OCI-LY3 (cell line): ENCODE measurements around the gene LYPD6B.

Experiments used
- H2AFZ ChIP-seq: fragments of 200-600, 300-600 bp; shearing (Covaris generic); 2 replicates; pipeline ENCODE4 v1.6.0; 2014; ENCODE audit warnings: antibody characterized with exemption, low read depth, low read length
- H3K27ac ChIP-seq: fragments of 200-600, 300-600 bp; sonication (generic); 2 replicates; pipeline ENCODE4 v1.5.1; 2014; ENCODE audit warnings: mild to moderate bottlenecking, low read length, moderate library complexity, mixed read lengths
- H3K27me3 ChIP-seq: fragments of 200-600, 300-600 bp; sonication (generic); 2 replicates; pipeline ENCODE4 v1.6.1; 2014; ENCODE audit warnings: low read depth, low read length, mixed read lengths
- H3K36me3 ChIP-seq: fragments of 200-600, 300-600 bp; sonication (generic); replicated peaks from 2 replicates; pipeline ENCODE3; 2014; ENCODE audit warnings: low read depth, low read length, mixed read lengths
- H3K4me1 ChIP-seq: fragments of 300-600, 200-600 bp; sonication (generic); 2 replicates; pipeline ENCODE4 v1.6.1; 2014; ENCODE audit warnings: low read length, mixed read lengths
- H3K4me2 ChIP-seq: fragments of 200-600, 300-600 bp; sonication (generic); 2 replicates; pipeline ENCODE4 v1.6.1; 2014; ENCODE audit warnings: low read length, mixed read lengths
- H3K4me3 ChIP-seq: fragments of 300-600, 200-600 bp; sonication (generic); 2 replicates; pipeline ENCODE4 v1.5.1; 2014; ENCODE audit warnings: antibody characterized with exemption, mild to moderate bottlenecking, low read length, moderate library complexity
- H3K79me2 ChIP-seq: fragments of 300-600, 200-600 bp; shearing (Covaris generic); 2 replicates; pipeline ENCODE4 v1.6.1; 2014; ENCODE audit warnings: mild to moderate bottlenecking, low read length, mixed read lengths
- H3K9ac ChIP-seq: fragments of 300-600, 200-600 bp; shearing (Covaris generic); 2 replicates; pipeline ENCODE4 v1.6.0; 2014; ENCODE audit warnings: mild to moderate bottlenecking, low read length, moderate library complexity
- H3K9me3 ChIP-seq: fragments of 200-600, 300-600 bp; shearing (Covaris generic); 2 replicates; pipeline ENCODE4 v1.6.1; 2014; ENCODE audit warnings: low read length, mixed read lengths; ENCODE audit not compliant: insufficient read depth
- H4K20me1 ChIP-seq: fragments of 200-600, 300-600 bp; sonication (generic); 2 replicates; pipeline ENCODE4 v1.6.1; 2016; ENCODE audit warnings: low read length, mixed read lengths; ENCODE audit not compliant: insufficient read depth
- EZH2phosphoT487 ChIP-seq: fragments of 200-600 bp; shearing (Covaris generic); IDR thresholded peaks from 2 replicates; pipeline ENCODE4 v1.6.1; 2018; ENCODE audit warnings: antibody characterized with exemption, mixed run types, low read depth
- TF ChIP-seq, protein P1 (sequence below): fragments of 200-600, 300-600 bp; sonication (generic); IDR thresholded peaks from 2 replicates; pipeline ENCODE4 v1.5.1; 2014; ENCODE audit warnings: antibody characterized with exemption, low read length, low read depth

The LYPD6B gene

DNA sequence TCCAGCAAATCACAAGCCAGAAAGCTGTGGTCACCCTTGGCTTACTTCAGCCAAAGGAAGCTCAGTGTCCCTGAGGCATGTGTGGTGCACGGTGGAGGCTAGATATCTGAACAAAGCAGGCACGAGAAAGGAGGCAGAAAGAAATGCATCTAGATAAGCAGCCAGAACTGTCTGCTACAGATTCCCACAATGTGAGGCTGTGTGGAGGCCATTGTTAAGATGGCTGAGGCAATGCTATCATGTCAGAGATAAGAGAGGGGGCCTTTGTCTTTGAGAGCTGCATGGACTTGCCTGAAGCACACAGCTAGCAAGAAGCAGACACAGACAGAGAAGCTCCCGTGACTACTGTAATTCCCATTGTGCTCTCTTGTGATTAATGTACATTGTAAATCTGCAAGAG, 181.4 kb downstream of the LYPD6B start:
- Histone ChIP-seq H3K27me3 (peaks cover 8% of the 10 kb centered on the region; the same call in 1 of the 2 replicates), H3K4me2 (no peak overlapping the region), H3K9me3 (no peaks in the 10 kb centered on the region), H3K9ac (no peak overlapping the region), H3K36me3 (no peaks in the 10 kb centered on the region), H3K79me2 (no peaks in the 10 kb centered on the region), H2AFZ (no peak overlapping the region), H3K27ac (no peak overlapping the region), H4K20me1 (no peaks in the 10 kb centered on the region), H3K4me1 (no peaks in the 10 kb centered on the region), H3K4me3 (no peak overlapping the region)
- TF ChIP-seq EZH2phosphoT487: no peak
- TF ChIP-seq, protein P1, sequence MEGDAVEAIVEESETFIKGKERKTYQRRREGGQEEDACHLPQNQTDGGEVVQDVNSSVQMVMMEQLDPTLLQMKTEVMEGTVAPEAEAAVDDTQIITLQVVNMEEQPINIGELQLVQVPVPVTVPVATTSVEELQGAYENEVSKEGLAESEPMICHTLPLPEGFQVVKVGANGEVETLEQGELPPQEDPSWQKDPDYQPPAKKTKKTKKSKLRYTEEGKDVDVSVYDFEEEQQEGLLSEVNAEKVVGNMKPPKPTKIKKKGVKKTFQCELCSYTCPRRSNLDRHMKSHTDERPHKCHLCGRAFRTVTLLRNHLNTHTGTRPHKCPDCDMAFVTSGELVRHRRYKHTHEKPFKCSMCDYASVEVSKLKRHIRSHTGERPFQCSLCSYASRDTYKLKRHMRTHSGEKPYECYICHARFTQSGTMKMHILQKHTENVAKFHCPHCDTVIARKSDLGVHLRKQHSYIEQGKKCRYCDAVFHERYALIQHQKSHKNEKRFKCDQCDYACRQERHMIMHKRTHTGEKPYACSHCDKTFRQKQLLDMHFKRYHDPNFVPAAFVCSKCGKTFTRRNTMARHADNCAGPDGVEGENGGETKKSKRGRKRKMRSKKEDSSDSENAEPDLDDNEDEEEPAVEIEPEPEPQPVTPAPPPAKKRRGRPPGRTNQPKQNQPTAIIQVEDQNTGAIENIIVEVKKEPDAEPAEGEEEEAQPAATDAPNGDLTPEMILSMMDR: no peak

GRCh38 chr2:149221002-149221401, 182.5 kb downstream of the LYPD6B start:
- TF ChIP-seq, protein P1: no peak
- no peak for TF ChIP-seq EZH2phosphoT487
- H4K20me1 ChIP-seq: no peaks in the 10 kb centered on the region
- no peak overlapping the region for H3K27ac ChIP-seq
- no peak overlapping the region for H3K9ac ChIP-seq
- no peaks in the 10 kb centered on the region for H3K9me3 ChIP-seq
- H3K4me1 ChIP-seq: no peaks in the 10 kb centered on the region
- no peaks in the 10 kb centered on the region for H3K79me2 ChIP-seq
- no peak overlapping the region for H3K4me3 ChIP-seq
- no peak overlapping the region for H2AFZ ChIP-seq
- peaks cover 8% of the 10 kb centered on the region; the same call in 1 of the 2 replicates for H3K27me3 ChIP-seq
- H3K4me2 ChIP-seq: no peak overlapping the region
- H3K36me3 ChIP-seq: no peaks in the 10 kb centered on the region

DNA sequence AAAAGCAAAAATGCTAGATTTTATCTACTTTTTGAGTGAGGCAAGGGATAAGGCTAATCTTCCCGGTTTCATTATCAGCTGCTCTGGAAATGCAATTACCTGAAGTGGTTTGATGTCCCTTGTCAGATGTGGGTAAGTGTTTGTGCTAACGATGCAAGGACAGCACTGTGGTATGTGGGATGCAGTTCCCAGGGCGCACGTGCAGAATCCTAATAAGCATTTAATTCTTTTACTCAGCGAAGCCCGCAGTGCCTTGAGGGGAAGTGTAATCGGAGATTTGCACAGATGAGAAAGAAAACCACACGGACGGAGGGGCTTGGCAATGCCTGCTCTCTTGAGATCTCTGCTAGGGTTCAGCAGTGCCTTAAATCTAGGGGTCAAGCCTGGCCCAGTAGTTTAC, 183.4 kb downstream of the LYPD6B start:
- Histone ChIP-seq H3K27ac (no peak overlapping the region), H2AFZ (no peak overlapping the region), H3K36me3 (no peaks in the 10 kb centered on the region), H3K4me1 (no peaks in the 10 kb centered on the region), H3K27me3 (peaks cover 8% of the 10 kb centered on the region; the same call in 1 of the 2 replicates), H3K9me3 (no peaks in the 10 kb centered on the region), H3K9ac (no peak overlapping the region), H3K4me3 (no peak overlapping the region), H3K79me2 (no peaks in the 10 kb centered on the region), H3K4me2 (no peak overlapping the region), H4K20me1 (no peaks in the 10 kb centered on the region)
- TF ChIP-seq, protein P1: no peak

GRCh38 chr2:149223472-149224095, 185.1 kb downstream of the LYPD6B start:
- Histone ChIP-seq H3K27me3 (peaks cover 8% of the 10 kb centered on the region; the same call in 1 of the 2 replicates), H3K27ac (no peak overlapping the region), H3K9ac (no peak overlapping the region), H2AFZ (no peak overlapping the region), H3K36me3 (no peaks in the 10 kb centered on the region), H3K4me1 (no peaks in the 10 kb centered on the region), H3K4me3 (no peak overlapping the region), H3K4me2 (no peak overlapping the region), H4K20me1 (no peaks in the 10 kb centered on the region), H3K9me3 (no peaks in the 10 kb centered on the region), H3K79me2 (no peaks in the 10 kb centered on the region)
- TF ChIP-seq, protein P1: no peak
- no peak for TF ChIP-seq EZH2phosphoT487
